SK-N-SH (cell line): ENCODE measurements around the gene CAMK4. TPM values are rescaled to one million over a fixed set of nuclear protein-coding genes. Genes with fewer than 3 reads are reported as not detected.

Experiments used
- CTCF ChIA-PET: fragments of 300-600, 350-600 bp; formaldehyde crosslinking; extraction: SDS; loops from one replicate; lab custom pipeline; 2021; lab: Yijun Ruan, JAX
- POLR2A ChIA-PET: fragments of 350-600 bp; sonication (Branson Sonifier 250); formaldehyde crosslinking; extraction: SDS; loops from one replicate; lab custom pipeline; 2020; ENCODE audit warnings: antibody characterized with exemption, inconsistent platforms; lab: Yijun Ruan, JAX
- DNase-seq: peaks from one replicate; pipeline ENCODE4 v3.0.0; 2012
- H2AFZ ChIP-seq: fragments of 200-600 bp; sonication (generic); 2 replicates; pipeline ENCODE4 v1.8.1; 2016; ENCODE audit warnings: antibody characterized with exemption, mild to moderate bottlenecking, low read depth
- H3F3A ChIP-seq: fragments of 200-600 bp; sonication (generic); replicated peaks from 2 replicates; pipeline ENCODE3; 2016; ENCODE audit warnings: antibody characterized with exemption, mild to moderate bottlenecking; ENCODE audit not compliant: insufficient read depth
- H3K27ac ChIP-seq, 2 experiments: fragments of 200-500 bp in 1 of 2; fragments of 200-600 bp in 1 of 2; sonication (Bioruptor generic) in 1 of 2; sonication (generic), shearing (Covaris generic) in 1 of 2; 2 replicates each; pipeline versions ENCODE4 v1.5.1 to v1.6.1; 2014 to 2016; ENCODE audit warnings: low read depth in 2 of 2, inconsistent platforms in 1 of 2, low read length in 1 of 2, mild to moderate bottlenecking in 1 of 2, mixed read lengths in 1 of 2
- H3K27me3 ChIP-seq: fragments of 200-600 bp; sonication (generic), shearing (Covaris generic); 2 replicates; pipeline ENCODE4 v1.6.1; 2016; ENCODE audit warnings: mixed run types; ENCODE audit not compliant: insufficient read depth
- H3K36me3 ChIP-seq, 2 experiments: fragments of 200-500 bp in 1 of 2; fragments of 200-600 bp in 1 of 2; sonication (Bioruptor generic) in 1 of 2; sonication (generic) in 1 of 2; replicated peaks in 1 of 2; 2 replicates each; pipeline versions ENCODE3 to v1.5.1; 2014 to 2016; ENCODE audit warnings: low read length in 1 of 2, mild to moderate bottlenecking in 1 of 2; ENCODE audit not compliant: insufficient read depth in 2 of 2, control insufficient read depth in 1 of 2
- H3K4me1 ChIP-seq, 2 experiments: fragments of 200-500 bp in 1 of 2; fragments of 200-600 bp in 1 of 2; sonication (Bioruptor generic) in 1 of 2; sonication (generic), shearing (Covaris generic) in 1 of 2; 2 replicates each; pipeline versions ENCODE4 v1.5.1 to v1.6.1; 2014 to 2016; ENCODE audit warnings: low read depth in 1 of 2, low read length in 1 of 2, mixed run types in 1 of 2; ENCODE audit not compliant: insufficient read depth in 2 of 2, control insufficient read depth in 1 of 2
- H3K4me2 ChIP-seq: fragments of 200-600 bp; sonication (generic), shearing (Covaris generic); 2 replicates; pipeline ENCODE4 v1.6.1; 2017; ENCODE audit warnings: mixed run types
- H3K4me3 ChIP-seq, 2 experiments: fragments of 200-500 bp in 1 of 2; fragments of 200-600 bp in 1 of 2; sonication (Bioruptor generic) in 1 of 2; sonication (generic), shearing (Covaris generic) in 1 of 2; 2 replicates each; pipeline versions ENCODE4 v1.5.1 to v1.8.1; 2014 to 2016; ENCODE audit warnings: low read depth in 2 of 2, inconsistent platforms in 1 of 2, low read length in 1 of 2, mild to moderate bottlenecking in 1 of 2, mixed read lengths in 1 of 2, moderate library complexity in 1 of 2
- H3K79me2 ChIP-seq: fragments of 200-600 bp; sonication (generic); 2 replicates; pipeline ENCODE4 v1.8.1; 2017; ENCODE audit warnings: mild to moderate bottlenecking; ENCODE audit not compliant: insufficient read depth
- H3K9ac ChIP-seq: fragments of 200-600 bp; sonication (generic); 2 replicates; pipeline ENCODE4 v1.6.1; 2017; ENCODE audit warnings: mixed run types
- H3K9me2 ChIP-seq: fragments of 200-600 bp; sonication (generic); 2 replicates; pipeline ENCODE4 v1.6.1; 2017; ENCODE audit warnings: mixed run types
- H3K9me3 ChIP-seq: fragments of 200-600 bp; sonication (generic); 2 replicates; pipeline ENCODE4 v1.6.1; 2017; ENCODE audit warnings: mixed run types, mild to moderate bottlenecking, moderate library complexity
- H4K20me1 ChIP-seq: fragments of 200-600 bp; sonication (generic); 2 replicates; pipeline ENCODE4 v1.6.1; 2017; ENCODE audit warnings: mild to moderate bottlenecking, mixed run types; ENCODE audit not compliant: insufficient read depth
- ELF1 ChIP-seq: IDR thresholded peaks from 2 replicates; pipeline ENCODE4 v1.4.0; 2012
- FOSL2 ChIP-seq: IDR thresholded peaks from 2 replicates; pipeline ENCODE4 v1.4.0; 2012; ENCODE audit warnings: low read depth, mild to moderate bottlenecking, moderate library complexity, borderline replicate concordance
- FOXJ3 ChIP-seq: sonication (generic); formaldehyde crosslinking; IDR thresholded peaks from 2 replicates; pipeline ENCODE4 v1.5.1; 2020; ENCODE audit warnings: mild to moderate bottlenecking, missing genetic modification reagents
- FOXM1 ChIP-seq: IDR thresholded peaks from 2 replicates; pipeline ENCODE4 v1.4.0; 2012; ENCODE audit warnings: low read depth, mild to moderate bottlenecking
- GABPA ChIP-seq: IDR thresholded peaks from 2 replicates; pipeline ENCODE4 v1.4.0; 2012; ENCODE audit warnings: low read depth, mild to moderate bottlenecking
- GATA2 ChIP-seq: sonication (generic); formaldehyde crosslinking; IDR thresholded peaks from 2 replicates; pipeline ENCODE4 v1.5.0; 2020; ENCODE audit warnings: mild to moderate bottlenecking, missing genetic modification reagents
- NRF1 ChIP-seq: IDR thresholded peaks from 2 replicates; pipeline ENCODE4 v1.6.1; 2012; ENCODE audit warnings: low read depth, mild to moderate bottlenecking, low read length
- RCOR1 ChIP-seq: fragments of 150-350 bp; IDR thresholded peaks from 2 replicates; pipeline ENCODE4 v1.6.1; 2017; ENCODE audit warnings: antibody characterized with exemption, low read length
- RFX5 ChIP-seq: IDR thresholded peaks from 2 replicates; pipeline ENCODE4 v1.6.1; 2012; ENCODE audit warnings: mild to moderate bottlenecking, improper control_type of control experiment, low read length
- RXRA ChIP-seq: IDR thresholded peaks from 2 replicates; pipeline ENCODE4 v1.4.0; 2012; ENCODE audit warnings: low read depth, mild to moderate bottlenecking, borderline replicate concordance
- SIN3A ChIP-seq: IDR thresholded peaks from 2 replicates; pipeline ENCODE4 v1.6.1; 2012; ENCODE audit warnings: low read depth, mild to moderate bottlenecking, low read length, moderate library complexity, borderline replicate concordance
- SMC3 ChIP-seq: IDR thresholded peaks from 2 replicates; pipeline ENCODE4 v1.6.1; 2012; ENCODE audit warnings: low read depth, low read length, improper control_type of control experiment
- TCF12 ChIP-seq: IDR thresholded peaks from 2 replicates; pipeline ENCODE4 v1.4.0; 2012
- YY1 ChIP-seq: IDR thresholded peaks from 2 replicates; pipeline ENCODE4 v1.4.0; 2012; ENCODE audit warnings: low read depth, mild to moderate bottlenecking
- WGBS: methylation state at CpG from one replicate; pipeline ENCODE4 v1.1.6; 2017; ENCODE audit warnings: low lambda C conversion rate; 5-methylcytosine and 5-hydroxymethylcytosine counted together
- polyA plus RNA-seq, 3 experiments: library from polyadenylated mRNA; depleted of rRNA; stranded (reverse); fragments of >200 nt; gene quantifications; 2 replicates each; pipeline ENCODE4 v1.2.3, GENCODE V29; 2012
- TF ChIP-seq, protein P1 (sequence below): IDR thresholded peaks from 2 replicates; pipeline ENCODE4 v1.4.0; 2012; ENCODE audit warnings: low read depth
- TF ChIP-seq, protein P2 (sequence below): IDR thresholded peaks from 2 replicates; pipeline ENCODE4; 2012
- TF ChIP-seq, protein P3 (sequence below): fragments of 150-350 bp; IDR thresholded peaks from 2 replicates; pipeline ENCODE4 v1.6.1; 2016; ENCODE audit warnings: mild to moderate bottlenecking, low read depth, low read length
- TF ChIP-seq, protein P4 (sequence below): fragments of 200-600 bp; sonication (generic); IDR thresholded peaks from 2 replicates; pipeline ENCODE4 v1.6.1; 2017; ENCODE audit warnings: antibody characterized with exemption, mild to moderate bottlenecking, moderate library complexity
- TF ChIP-seq, protein P5 (sequence below): IDR thresholded peaks from 2 replicates; pipeline ENCODE4 v1.4.0; 2012; ENCODE audit warnings: low read depth, borderline replicate concordance

CAMK4 gene
- polyA plus RNA-seq, 1 of the 3 experiments (the other 2 are of a cell fraction) = 4.1 TPM

DNA sequence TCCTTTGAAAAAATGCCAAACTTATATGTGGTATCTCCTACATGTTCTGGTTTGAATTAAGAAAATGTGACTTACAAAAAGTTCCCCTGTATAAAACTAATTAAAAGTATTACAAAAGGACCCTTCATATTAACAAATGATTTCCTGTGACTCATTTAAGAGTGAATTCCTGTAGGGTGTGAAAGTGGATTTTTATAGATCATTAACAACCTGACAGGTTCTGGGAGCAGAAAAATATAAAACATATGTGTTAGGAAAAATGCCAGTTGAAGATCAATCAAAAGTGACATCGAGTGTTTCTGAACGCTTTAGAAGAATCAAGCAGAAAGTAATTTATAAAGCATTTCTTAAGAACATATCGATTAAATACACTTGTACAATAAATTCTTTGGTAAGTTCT, 35.5 kb downstream of the CAMK4 start:
- DNase-seq = no peak
- no peaks in the 10 kb centered on the region for H3K9me2 ChIP-seq
- no peaks in the 10 kb centered on the region for H4K20me1 ChIP-seq
- H3K27me3 ChIP-seq = no peaks in the 10 kb centered on the region
- no peaks in the 10 kb centered on the region for H3K36me3 ChIP-seq
- no peaks in the 10 kb centered on the region for H3K79me2 ChIP-seq
- H3F3A ChIP-seq = no peaks in the 10 kb centered on the region
- no peaks in the 10 kb centered on the region for H3K9me3 ChIP-seq
- H3K27ac ChIP-seq = no peak overlapping the region
- WGBS = 79% methylated on average over 3 of the region's 3 CpGs
- CTCF ChIA-PET = no interaction called here
- H3K4me1 ChIP-seq = peaks cover 0 to 4% of the 10 kb centered on the region in 2 experiments; a peak in 2 of 4 replicates
- H3K9ac ChIP-seq = no peak overlapping the region
- POLR2A ChIA-PET = no interaction called here
- no peak for TF ChIP-seq FOSL2
- TF ChIP-seq, protein P1, sequence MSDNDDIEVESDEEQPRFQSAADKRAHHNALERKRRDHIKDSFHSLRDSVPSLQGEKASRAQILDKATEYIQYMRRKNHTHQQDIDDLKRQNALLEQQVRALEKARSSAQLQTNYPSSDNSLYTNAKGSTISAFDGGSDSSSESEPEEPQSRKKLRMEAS = no peak
- no peak for TF ChIP-seq RFX5
- TF ChIP-seq, protein P2, sequence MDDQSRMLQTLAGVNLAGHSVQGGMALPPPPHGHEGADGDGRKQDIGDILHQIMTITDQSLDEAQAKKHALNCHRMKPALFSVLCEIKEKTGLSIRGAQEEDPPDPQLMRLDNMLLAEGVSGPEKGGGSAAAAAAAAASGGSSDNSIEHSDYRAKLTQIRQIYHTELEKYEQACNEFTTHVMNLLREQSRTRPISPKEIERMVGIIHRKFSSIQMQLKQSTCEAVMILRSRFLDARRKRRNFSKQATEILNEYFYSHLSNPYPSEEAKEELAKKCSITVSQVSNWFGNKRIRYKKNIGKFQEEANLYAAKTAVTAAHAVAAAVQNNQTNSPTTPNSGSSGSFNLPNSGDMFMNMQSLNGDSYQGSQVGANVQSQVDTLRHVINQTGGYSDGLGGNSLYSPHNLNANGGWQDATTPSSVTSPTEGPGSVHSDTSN = no peak
- H2AFZ ChIP-seq = no peak overlapping the region
- H3K4me2 ChIP-seq = no peak overlapping the region
- no peak overlapping the region for H3K4me3 ChIP-seq

DNA sequence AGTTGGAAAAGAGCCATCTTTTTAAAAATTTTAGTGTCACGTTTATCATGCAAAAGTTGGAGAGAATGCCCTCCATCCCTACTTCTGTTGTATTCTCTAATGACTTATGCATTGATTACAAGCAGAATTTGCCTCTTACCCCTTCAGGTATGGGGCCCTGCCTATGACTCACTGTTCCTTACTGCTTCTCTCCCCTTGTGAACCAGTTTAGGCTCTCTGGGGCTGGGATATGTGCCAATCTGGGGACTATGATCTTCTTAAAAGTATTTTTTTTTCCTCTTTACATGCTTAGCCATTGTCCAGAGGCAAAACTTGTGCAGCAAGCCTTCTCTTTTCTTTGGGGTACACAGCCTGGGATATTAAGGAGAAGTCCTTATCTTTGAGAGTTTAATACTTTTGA, 37.4 kb downstream of the CAMK4 start:
- WGBS = 77% methylated on average over 1 of the region's 1 CpG

More for the DNA sequence above, 37.4 kb downstream of the CAMK4 start:
- DNase-seq = no peak
- Histone ChIP-seq H3K27ac (no peak overlapping the region), H3K4me3 (no peak overlapping the region), H3K79me2 (no peaks in the 10 kb centered on the region), H3K9me3 (no peaks in the 10 kb centered on the region), H3K27me3 (no peaks in the 10 kb centered on the region), H2AFZ (no peak overlapping the region), H3K4me2 (no peak overlapping the region), H3K9me2 (no peaks in the 10 kb centered on the region), H3F3A (no peaks in the 10 kb centered on the region), H3K36me3 (no peaks in the 10 kb centered on the region), H3K4me1 (no peaks in the 10 kb centered on the region), H4K20me1 (no peaks in the 10 kb centered on the region), H3K9ac (no peak overlapping the region)
- TF ChIP-seq GATA2 (CRISPR knock-in tag) (no peak), ELF1 (no peak), SMC3 (no peak), FOXJ3 (no peak), GABPA (no peak), SIN3A (no peak), NRF1 (no peak), FOXM1 (no peak), RCOR1 (no peak), YY1 (no peak), TCF12 (no peak), RXRA (no peak)
- TF ChIP-seq, protein P1 = no peak
- TF ChIP-seq, protein P3, sequence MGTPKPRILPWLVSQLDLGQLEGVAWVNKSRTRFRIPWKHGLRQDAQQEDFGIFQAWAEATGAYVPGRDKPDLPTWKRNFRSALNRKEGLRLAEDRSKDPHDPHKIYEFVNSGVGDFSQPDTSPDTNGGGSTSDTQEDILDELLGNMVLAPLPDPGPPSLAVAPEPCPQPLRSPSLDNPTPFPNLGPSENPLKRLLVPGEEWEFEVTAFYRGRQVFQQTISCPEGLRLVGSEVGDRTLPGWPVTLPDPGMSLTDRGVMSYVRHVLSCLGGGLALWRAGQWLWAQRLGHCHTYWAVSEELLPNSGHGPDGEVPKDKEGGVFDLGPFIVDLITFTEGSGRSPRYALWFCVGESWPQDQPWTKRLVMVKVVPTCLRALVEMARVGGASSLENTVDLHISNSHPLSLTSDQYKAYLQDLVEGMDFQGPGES = no peak
- TF ChIP-seq, protein P4, sequence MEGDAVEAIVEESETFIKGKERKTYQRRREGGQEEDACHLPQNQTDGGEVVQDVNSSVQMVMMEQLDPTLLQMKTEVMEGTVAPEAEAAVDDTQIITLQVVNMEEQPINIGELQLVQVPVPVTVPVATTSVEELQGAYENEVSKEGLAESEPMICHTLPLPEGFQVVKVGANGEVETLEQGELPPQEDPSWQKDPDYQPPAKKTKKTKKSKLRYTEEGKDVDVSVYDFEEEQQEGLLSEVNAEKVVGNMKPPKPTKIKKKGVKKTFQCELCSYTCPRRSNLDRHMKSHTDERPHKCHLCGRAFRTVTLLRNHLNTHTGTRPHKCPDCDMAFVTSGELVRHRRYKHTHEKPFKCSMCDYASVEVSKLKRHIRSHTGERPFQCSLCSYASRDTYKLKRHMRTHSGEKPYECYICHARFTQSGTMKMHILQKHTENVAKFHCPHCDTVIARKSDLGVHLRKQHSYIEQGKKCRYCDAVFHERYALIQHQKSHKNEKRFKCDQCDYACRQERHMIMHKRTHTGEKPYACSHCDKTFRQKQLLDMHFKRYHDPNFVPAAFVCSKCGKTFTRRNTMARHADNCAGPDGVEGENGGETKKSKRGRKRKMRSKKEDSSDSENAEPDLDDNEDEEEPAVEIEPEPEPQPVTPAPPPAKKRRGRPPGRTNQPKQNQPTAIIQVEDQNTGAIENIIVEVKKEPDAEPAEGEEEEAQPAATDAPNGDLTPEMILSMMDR = no peak
- TF ChIP-seq, protein P5, sequence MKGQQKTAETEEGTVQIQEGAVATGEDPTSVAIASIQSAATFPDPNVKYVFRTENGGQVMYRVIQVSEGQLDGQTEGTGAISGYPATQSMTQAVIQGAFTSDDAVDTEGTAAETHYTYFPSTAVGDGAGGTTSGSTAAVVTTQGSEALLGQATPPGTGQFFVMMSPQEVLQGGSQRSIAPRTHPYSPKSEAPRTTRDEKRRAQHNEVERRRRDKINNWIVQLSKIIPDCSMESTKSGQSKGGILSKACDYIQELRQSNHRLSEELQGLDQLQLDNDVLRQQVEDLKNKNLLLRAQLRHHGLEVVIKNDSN = no peak
- CTCF ChIA-PET = no interaction called here
- POLR2A ChIA-PET = no interaction called here
